ENCODE measurements around the gene LONP1.

- TF ChIP-seq ZNF274 (IDR thresholded peaks at IDR 0.05; ENCODE audit: low read depth, low read length) (no peak), YY1 (IDR thresholded peaks at IDR 0.05; ENCODE audit: insufficient read depth, insufficient read length) (no peak), SUZ12 (IDR thresholded peaks at IDR 0.05; ENCODE audit: extremely low read depth, insufficient read depth, insufficient read length) (no peak)
Observed at GRCh38 chr19:5681391-5682106, 38.4 kb downstream of the LONP1 start.
